CD4-positive, alpha-beta T cell (primary cell): ENCODE data around the gene KRTAP10-3. TPM values are rescaled to one million over a fixed set of nuclear protein-coding genes. Genes with fewer than 3 reads are reported as not detected.
A peak's percentile ranks its signal among the peaks of the same experiment; 100 is the strongest.

ENCODE experiments used
- ATAC-seq: fragments of 200-7000 bp; cut with Tn5 transposase; one replicate; pipeline ENCODE4 v1.10.0; 2022; ENCODE audit warnings: mild to moderate bottlenecking; ENCODE audit not compliant: poor library complexity
- CTCF ChIA-PET: fragments of 350-600 bp; sonication (Branson Sonifier 250); formaldehyde crosslinking; loops from one replicate; lab custom pipeline; 2021; ENCODE audit warnings: antibody characterized with exemption, inconsistent platforms; lab: Charles Lee
- POLR2A ChIA-PET: fragments of 350-600 bp; sonication (Branson Sonifier 250); formaldehyde crosslinking; loops from one replicate; lab custom pipeline; 2021; ENCODE audit warnings: antibody characterized with exemption, inconsistent platforms; lab: Charles Lee
- DNase-seq, 14 experiments: peaks; one replicate each; pipeline ENCODE4 v3.0.0-alpha.2; 2013 to 2020; ENCODE audit warnings: mixed read lengths in 2 of 14
- H3K27ac ChIP-seq, 2 donors: one replicate each; pipeline versions ENCODE4 v1.5.1 to v1.7.0; 2013; ENCODE audit warnings: low read length in 2 of 2, low read depth in 1 of 2, mild to moderate bottlenecking in 1 of 2
- H3K27me3 ChIP-seq, 2 experiments: 1 replicate in 1 of 2; 2 replicates in 1 of 2; pipeline versions ENCODE4 v1.6.1 to v1.7.0; 2013; ENCODE audit warnings: low read length in 2 of 2, control low read depth in 1 of 2, mild to moderate bottlenecking in 1 of 2, moderate library complexity in 1 of 2; ENCODE audit not compliant: insufficient read depth in 2 of 2, control insufficient read depth in 1 of 2
- H3K36me3 ChIP-seq: one replicate; pipeline ENCODE4 v1.6.1; 2013; ENCODE audit warnings: low read length, control low read depth; ENCODE audit not compliant: insufficient read depth
- H3K4me1 ChIP-seq: one replicate; pipeline ENCODE4 v1.6.1; 2013; ENCODE audit warnings: low read length, control low read depth; ENCODE audit not compliant: insufficient read depth
- H3K4me3 ChIP-seq: one replicate; pipeline ENCODE4 v1.5.1; 2013; ENCODE audit warnings: mild to moderate bottlenecking, low read length, moderate library complexity
- H3K9me3 ChIP-seq, 2 experiments: 1 replicate in 1 of 2; 2 replicates in 1 of 2; pipeline versions ENCODE4 v1.6.1 to v1.7.0; 2013; ENCODE audit warnings: low read length in 2 of 2, mild to moderate bottlenecking in 2 of 2, control low read depth in 1 of 2, moderate library complexity in 1 of 2; ENCODE audit not compliant: control insufficient read depth in 1 of 2, insufficient read depth in 1 of 2
- H3K27ac Mint-ChIP-seq: one replicate; pipeline ENCODE4 v1.8.0; 2020; ENCODE audit warnings: mixed read lengths
- H3K27me3 Mint-ChIP-seq: one replicate; pipeline ENCODE4 v1.8.0; 2021; ENCODE audit warnings: mixed read lengths
- H3K36me3 Mint-ChIP-seq: one replicate; pipeline ENCODE4 v1.8.0; 2021; ENCODE audit warnings: low read depth, mixed read lengths
- H3K4me1 Mint-ChIP-seq: one replicate; pipeline ENCODE4 v1.8.0; 2021; ENCODE audit warnings: low read depth, mixed read lengths
- H3K4me3 Mint-ChIP-seq: one replicate; pipeline ENCODE4 v1.8.0; 2020; ENCODE audit warnings: mild to moderate bottlenecking, mixed read lengths
- H3K9me3 Mint-ChIP-seq: one replicate; pipeline ENCODE4 v1.8.0; 2020; ENCODE audit warnings: mixed read lengths
- CTCF ChIP-seq: fragments of 200-600 bp; IDR thresholded peaks from one replicate; pipeline ENCODE4 v1.8.0; 2022; ENCODE audit warnings: antibody characterized with exemption, mild to moderate bottlenecking
- intact Hi-C, 2 experiments: fragments of 100-400 bp; cut with DNase I in 1 of 2; cut with micrococcal nuclease in 1 of 2; formaldehyde crosslinking; loops; one replicate each; pipeline versions ENCODE4 v1.15.1 to v1.9.0; 2023 to 2025; cut with DNase I, micrococcal nuclease
- total RNA-seq, 174 experiments: library from RNA in 2 of 174; stranded (reverse) in 2 of 174; gene quantifications; one replicate each; pipeline ENCODE4 v1.2.3 and lab custom pipeline; 2021 to 2026

The KRTAP10-3 gene
- total RNA-seq, 2 experiments from 2014 or later = not detected

GRCh38 chr21:44525391-44526095, 33.1 kb downstream of the KRTAP10-3 start:
- CTCF ChIA-PET = no interaction called here

GRCh38 chr21:44524414-44525371, 33.9 kb downstream of the KRTAP10-3 start:
- H3K4me1 ChIP-seq = no peaks in the 10 kb centered on the region
- Mint-ChIP-seq H3K4me3 (no peak overlapping the region), H3K4me1 (no peaks in the 10 kb centered on the region), H3K9me3 (no peaks in the 10 kb centered on the region), H3K27me3 (no peaks in the 10 kb centered on the region), H3K36me3 (no peaks in the 10 kb centered on the region), H3K27ac (no peak overlapping the region)
- no peak for ATAC-seq
- no peaks in the 10 kb centered on the region for H3K36me3 ChIP-seq
- no peak for TF ChIP-seq CTCF
- intact Hi-C loops = no loop called here
- ChIA-PET CTCF (no interaction called here), POLR2A (no interaction called here)
- no peak overlapping the region for H3K27ac ChIP-seq
- H3K4me3 ChIP-seq = no peak overlapping the region
- peaks cover 0 to 6% of the 10 kb centered on the region in 2 experiments for H3K9me3 ChIP-seq
- no peaks in the 10 kb centered on the region for H3K27me3 ChIP-seq
- DNase-seq = no peak

More at GRCh38 chr21:44525391-44526095, 33.1 kb downstream of the KRTAP10-3 start:
- no peak overlapping the region for H3K27ac Mint-ChIP-seq
- peaks cover 0 to 6% of the 10 kb centered on the region in 2 experiments for H3K9me3 ChIP-seq
- H3K4me1 ChIP-seq = no peaks in the 10 kb centered on the region
- no peaks in the 10 kb centered on the region for H3K36me3 ChIP-seq
- no peaks in the 10 kb centered on the region for H3K9me3 Mint-ChIP-seq
- intact Hi-C loops = no loop called here
- no peak for ATAC-seq
- TF ChIP-seq CTCF = no peak
- no peaks in the 10 kb centered on the region for H3K4me1 Mint-ChIP-seq
- H3K4me3 ChIP-seq = no peak overlapping the region
- no peak overlapping the region for H3K4me3 Mint-ChIP-seq
- no peak overlapping the region for H3K27ac ChIP-seq
- H3K36me3 Mint-ChIP-seq = no peaks in the 10 kb centered on the region
- DNase-seq = peak in 1 of 14 experiments; percentile 11
- H3K27me3 Mint-ChIP-seq = no peaks in the 10 kb centered on the region
- no peaks in the 10 kb centered on the region for H3K27me3 ChIP-seq
- POLR2A ChIA-PET = no interaction called here

- peaks cover 0 to 6% of the 10 kb centered on the region in 2 experiments for H3K9me3 ChIP-seq
- H3K4me3 Mint-ChIP-seq = no peak overlapping the region
- no peak overlapping the region for H3K27ac ChIP-seq
- no peaks in the 10 kb centered on the region for H3K9me3 Mint-ChIP-seq
- ATAC-seq = no peak
- H3K36me3 ChIP-seq = no peaks in the 10 kb centered on the region
- H3K4me1 ChIP-seq = no peaks in the 10 kb centered on the region
- H3K27me3 Mint-ChIP-seq = no peaks in the 10 kb centered on the region
- intact Hi-C loops = no loop called here
- TF ChIP-seq CTCF = no peak
- CTCF ChIA-PET = no interaction called here
- no peaks in the 10 kb centered on the region for H3K4me1 Mint-ChIP-seq
- POLR2A ChIA-PET = no interaction called here
- no peaks in the 10 kb centered on the region for H3K27me3 ChIP-seq
- DNase-seq = no peak
- no peaks in the 10 kb centered on the region for H3K36me3 Mint-ChIP-seq
- no peak overlapping the region for H3K4me3 ChIP-seq
- no peak overlapping the region for H3K27ac Mint-ChIP-seq
These were observed 34.8 kb downstream of the KRTAP10-3 start for GRCh38 chr21:44523567-44524413.
